Endothelial cell of umbilical vein (primary cell): ENCODE results near the gene SPINK7.

Experiments
- CTCF ChIP-seq, 2 donors: IDR thresholded peaks; 1 replicate in 1 of 2; 2 replicates in 1 of 2; pipeline ENCODE4 v1.5.1; 2011; ENCODE audit warnings: low read length in 2 of 2, mild to moderate bottlenecking in 2 of 2, moderate library complexity in 2 of 2, control low read depth in 1 of 2, inconsistent platforms in 1 of 2, low read depth in 1 of 2; ENCODE audit not compliant: insufficient read depth in 1 of 2; ENCODE audit errors: extremely low read depth in 1 of 2
- POLR2A ChIP-seq: IDR thresholded peaks from 2 replicates; pipeline ENCODE4 v1.6.1; 2012; ENCODE audit warnings: low read depth, mild to moderate bottlenecking, control low read depth, low read length

GRCh38 chr5:148311484-148311883 is 739 bp upstream of the SPINK7 start:
- no peak for TF ChIP-seq CTCF (IDR thresholded peaks at IDR 0.05; ENCODE audit: extremely low read depth in 1 of 2, insufficient read depth in 1 of 2, low read depth in 1 of 2, low read length in 2 of 2)
- TF ChIP-seq POLR2A = no peak
